Superior temporal gyrus (tissue), 1 donor: ENCODE measurements around the gene SACS.

Experiments
- DNase-seq: peaks from one replicate; pipeline ENCODE4 v3.0.0-alpha.2; 2016; ENCODE audit errors: extremely low spot score

Gene SACS

GRCh38 chr13:23433171-23434153 lies at the start of gene SACS:
TSS of gene SACS (minus strand) at chr13:23433702. CDS start at chr13:23411239, 22,463 bp downstream.
- DNase-seq, result peak; percentile 72

GRCh38 chr13:23480324-23480723 lies 46.8 kb upstream of the SACS start:
- no peak for DNase-seq

GRCh38 chr13:23477101-23477500 lies 43.6 kb upstream of the SACS start:
- DNase-seq, result no peak

GRCh38 chr13:23473221-23473620 lies 39.7 kb upstream of the SACS start:
- DNase-seq, result no peak

- no peak for DNase-seq
Measured at GRCh38 chr13:23472189-23472588, 38.7 kb upstream of the SACS start.

- DNase-seq, result peak; percentile 54
Measured at GRCh38 chr13:23470790-23471614, 37.5 kb upstream of the SACS start.

GRCh38 chr13:23469951-23470421 lies 36.5 kb upstream of the SACS start:
- no peak for DNase-seq

- no peak for DNase-seq
Measured at GRCh38 chr13:23468811-23469210, 35.3 kb upstream of the SACS start.

GRCh38 chr13:23467932-23468278 lies 34.4 kb upstream of the SACS start:
- no peak for DNase-seq

- DNase-seq, result no peak
Measured at GRCh38 chr13:23467048-23467931, 33.8 kb upstream of the SACS start.

- DNase-seq, result peak; percentile 89
Measured at GRCh38 chr13:23466144-23467002, 32.9 kb upstream of the SACS start.

- no peak for DNase-seq
Measured at GRCh38 chr13:23463661-23464060, 30.2 kb upstream of the SACS start.

- DNase-seq, result no peak
Measured at GRCh38 chr13:23462815-23463559, 29.5 kb upstream of the SACS start.

- no peak for DNase-seq
Measured at GRCh38 chr13:23461544-23461943, 28.0 kb upstream of the SACS start.

- DNase-seq, result no peak
Measured at GRCh38 chr13:23460921-23461320, 27.4 kb upstream of the SACS start.

- no peak for DNase-seq
Measured at GRCh38 chr13:23460309-23460708, 26.8 kb upstream of the SACS start.

- no peak for DNase-seq
Measured at GRCh38 chr13:23458989-23459388, 25.5 kb upstream of the SACS start.

GRCh38 chr13:23456437-23457210 lies 23.1 kb upstream of the SACS start:
- no peak for DNase-seq
